ENCODE data around the gene RETREG3. TPM values are rescaled to one million over a fixed set of nuclear protein-coding genes. Genes with fewer than 3 reads are reported as not detected.

The RETREG3 gene
- total and polyA plus RNA-seq, 2 of the 13 experiments (the other 11 are each of a cell fraction or from before 2014, with no cell fraction given) = 47.0 to 55.8 TPM

DNA sequence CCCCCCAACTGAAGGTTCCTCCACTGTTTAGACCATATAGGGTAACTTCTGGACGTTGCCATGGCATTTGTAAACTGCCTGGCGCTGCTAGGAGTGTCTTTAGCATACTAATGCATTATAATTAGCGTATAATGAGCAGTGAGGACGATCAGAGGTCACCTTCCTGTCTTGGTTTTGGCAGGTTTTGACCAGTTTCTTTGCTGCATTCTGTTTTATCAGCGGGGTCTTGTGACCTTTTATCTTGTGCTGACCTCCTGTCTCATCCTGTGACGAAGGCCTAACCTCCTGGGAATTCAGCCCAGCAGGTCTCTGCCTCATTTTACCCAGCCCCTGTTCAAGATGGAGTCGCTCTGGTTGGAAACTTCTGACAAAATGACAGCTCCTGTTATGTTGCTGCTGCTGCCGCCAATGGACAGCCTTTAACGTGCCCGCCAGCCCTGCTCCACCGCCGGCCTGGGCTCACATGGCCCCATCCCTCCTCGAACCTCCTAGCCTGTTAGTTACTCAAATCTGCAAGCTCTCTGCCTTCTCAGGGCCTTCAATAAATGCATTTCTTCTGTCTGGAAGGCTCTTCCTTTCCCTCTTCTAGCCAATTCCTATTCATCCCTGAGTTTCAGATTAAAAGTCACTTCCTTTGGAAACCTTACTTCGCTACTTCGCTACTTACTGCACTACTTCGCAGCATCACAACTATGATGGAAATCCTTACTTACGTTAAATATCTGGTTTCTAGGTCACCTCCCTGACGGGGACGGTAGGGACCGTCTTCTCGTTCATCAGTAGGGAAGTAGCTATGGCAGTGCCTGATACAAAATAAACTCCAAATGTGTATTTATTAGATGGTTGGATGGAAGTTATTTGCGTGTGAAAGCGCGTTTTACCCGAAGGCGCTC lies 73.8 kb downstream of the RETREG3 start (continued):
- TF ChIP-seq JARID2 (CRISPR knock-in tag; IDR thresholded peaks at IDR 0.05; ENCODE audit: insufficient replicate concordance) (no peak), ZNF160 (CRISPR knock-in tag; IDR thresholded peaks at IDR 0.05) (no peak), SOX13 (IDR thresholded peaks at IDR 0.05) (no peak), SOX13 (CRISPR knock-in tag; conservative IDR thresholded peaks at IDR 0.05 in 1 of 2, IDR thresholded peaks at IDR 0.05 in 1 of 2) (no peak), BRCA1 (CRISPR knock-in tag; IDR thresholded peaks at IDR 0.05) (no peak; the same call in 1 of the 2 replicates), ZNF44 (CRISPR knock-in tag; IDR thresholded peaks at IDR 0.05) (peak; percentile 80; the same call in 1 of the 2 replicates), TOPORS (CRISPR knock-in tag; IDR thresholded peaks at IDR 0.05) (no peak), ZNF788 (CRISPR knock-in tag; IDR thresholded peaks at IDR 0.05; ENCODE audit: borderline replicate concordance) (0 out of 2 replicates have a peak, but pooled peaks have one; percentile 21), SP4 (CRISPR knock-in tag; IDR thresholded peaks at IDR 0.05) (no peak; the same call in 1 of the 2 replicates), TP53 (CRISPR knock-in tag; conservative IDR thresholded peaks at IDR 0.05) (peak; percentile 35; the same call in 1 of the 2 replicates), CBX1 (IDR thresholded peaks at IDR 0.05; ENCODE audit: low read depth) (no peak), NR0B2 (CRISPR knock-in tag; IDR thresholded peaks at IDR 0.05) (no peak), MIXL1 (CRISPR knock-in tag; IDR thresholded peaks at IDR 0.05) (no peak; the same call in 1 of the 2 replicates), ZNF749 (CRISPR knock-in tag; IDR thresholded peaks at IDR 0.05; ENCODE audit: borderline replicate concordance) (no peak), PHB2 (IDR thresholded peaks at IDR 0.05; ENCODE audit: partially characterized antibody) (no peak), SMAD3 (CRISPR knock-in tag; IDR thresholded peaks at IDR 0.05) (no peak), ZNF232 (CRISPR knock-in tag; IDR thresholded peaks at IDR 0.05; ENCODE audit: borderline replicate concordance) (no peak; the same call in 1 of the 2 replicates), PAWR (CRISPR knock-in tag; IDR thresholded peaks at IDR 0.05; ENCODE audit: borderline replicate concordance) (no peak), CREM (IDR thresholded peaks at IDR 0.05) (no peak), CREM (CRISPR knock-in tag; IDR thresholded peaks at IDR 0.05) (no peak), KAT2B (IDR thresholded peaks at IDR 0.05; ENCODE audit: borderline replicate concordance, low read depth, low read length) (no peak), ELK4 (CRISPR knock-in tag; IDR thresholded peaks at IDR 0.05; ENCODE audit: borderline replicate concordance) (no peak)
- TF ChIP-seq, protein P1, sequence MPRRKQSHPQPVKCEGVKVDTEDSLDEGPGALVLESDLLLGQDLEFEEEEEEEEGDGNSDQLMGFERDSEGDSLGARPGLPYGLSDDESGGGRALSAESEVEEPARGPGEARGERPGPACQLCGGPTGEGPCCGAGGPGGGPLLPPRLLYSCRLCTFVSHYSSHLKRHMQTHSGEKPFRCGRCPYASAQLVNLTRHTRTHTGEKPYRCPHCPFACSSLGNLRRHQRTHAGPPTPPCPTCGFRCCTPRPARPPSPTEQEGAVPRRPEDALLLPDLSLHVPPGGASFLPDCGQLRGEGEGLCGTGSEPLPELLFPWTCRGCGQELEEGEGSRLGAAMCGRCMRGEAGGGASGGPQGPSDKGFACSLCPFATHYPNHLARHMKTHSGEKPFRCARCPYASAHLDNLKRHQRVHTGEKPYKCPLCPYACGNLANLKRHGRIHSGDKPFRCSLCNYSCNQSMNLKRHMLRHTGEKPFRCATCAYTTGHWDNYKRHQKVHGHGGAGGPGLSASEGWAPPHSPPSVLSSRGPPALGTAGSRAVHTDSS (CRISPR knock-in tag; conservative IDR thresholded peaks at IDR 0.05) = no peak
- TF ChIP-seq, protein P2, sequence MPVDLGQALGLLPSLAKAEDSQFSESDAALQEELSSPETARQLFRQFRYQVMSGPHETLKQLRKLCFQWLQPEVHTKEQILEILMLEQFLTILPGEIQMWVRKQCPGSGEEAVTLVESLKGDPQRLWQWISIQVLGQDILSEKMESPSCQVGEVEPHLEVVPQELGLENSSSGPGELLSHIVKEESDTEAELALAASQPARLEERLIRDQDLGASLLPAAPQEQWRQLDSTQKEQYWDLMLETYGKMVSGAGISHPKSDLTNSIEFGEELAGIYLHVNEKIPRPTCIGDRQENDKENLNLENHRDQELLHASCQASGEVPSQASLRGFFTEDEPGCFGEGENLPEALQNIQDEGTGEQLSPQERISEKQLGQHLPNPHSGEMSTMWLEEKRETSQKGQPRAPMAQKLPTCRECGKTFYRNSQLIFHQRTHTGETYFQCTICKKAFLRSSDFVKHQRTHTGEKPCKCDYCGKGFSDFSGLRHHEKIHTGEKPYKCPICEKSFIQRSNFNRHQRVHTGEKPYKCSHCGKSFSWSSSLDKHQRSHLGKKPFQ (CRISPR knock-in tag; IDR thresholded peaks at IDR 0.05; ENCODE audit: insufficient replicate concordance) = no peak
- TF ChIP-seq, protein P3, sequence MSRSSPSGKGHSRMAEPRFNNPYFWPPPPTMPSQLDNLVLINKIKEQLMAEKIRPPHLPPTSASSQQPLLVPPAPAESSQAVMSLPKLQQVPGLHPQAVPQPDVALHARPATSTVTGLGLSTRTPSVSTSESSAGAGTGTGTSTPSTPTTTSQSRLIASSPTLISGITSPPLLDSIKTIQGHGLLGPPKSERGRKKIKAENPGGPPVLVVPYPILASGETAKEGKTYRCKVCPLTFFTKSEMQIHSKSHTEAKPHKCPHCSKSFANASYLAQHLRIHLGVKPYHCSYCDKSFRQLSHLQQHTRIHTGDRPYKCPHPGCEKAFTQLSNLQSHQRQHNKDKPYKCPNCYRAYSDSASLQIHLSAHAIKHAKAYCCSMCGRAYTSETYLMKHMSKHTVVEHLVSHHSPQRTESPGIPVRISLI (CRISPR knock-in tag; IDR thresholded peaks at IDR 0.05; ENCODE audit: borderline replicate concordance) = no peak

Data from HepG2 (cell line).